ENCODE data around the gene MXD3.
"Not testable (repeated sequence)": the region's sequence is repeated elsewhere in the genome, so short reads cannot be mapped to it uniquely, and the experiment has no call there.

The MXD3 gene

GRCh38 chr5:177343000-177343399 is 31.3 kb upstream of the MXD3 start:
- DNase-seq, result not testable (repeated sequence)

- no peak for DNase-seq
These were observed 27.5 kb upstream of the MXD3 start for GRCh38 chr5:177339107-177339638.

- DNase-seq, result no peak
These were observed 26.8 kb upstream of the MXD3 start for GRCh38 chr5:177338251-177339106.

- no peak for DNase-seq
These were observed 25.2 kb upstream of the MXD3 start for GRCh38 chr5:177336603-177337494.

GRCh38 chr5:177336112-177336511 is 24.4 kb upstream of the MXD3 start:
- DNase-seq, result no peak

- DNase-seq, result no peak
These were observed 24.0 kb upstream of the MXD3 start for GRCh38 chr5:177335701-177336065.

GRCh38 chr5:177334781-177335700 is 23.3 kb upstream of the MXD3 start:
- DNase-seq, result no peak

GRCh38 chr5:177334155-177334551 is 22.5 kb upstream of the MXD3 start:
- DNase-seq, result no peak

- DNase-seq, result no peak
These were observed 21.9 kb upstream of the MXD3 start for GRCh38 chr5:177333420-177334154.

- DNase-seq, result no peak
These were observed 21.2 kb upstream of the MXD3 start for GRCh38 chr5:177332896-177333260.

GRCh38 chr5:177332031-177332895 is 20.6 kb upstream of the MXD3 start:
- DNase-seq, result no peak

GRCh38 chr5:177330991-177331842 is 19.5 kb upstream of the MXD3 start:
- no peak for DNase-seq

- DNase-seq, result no peak
These were observed 18.2 kb upstream of the MXD3 start for GRCh38 chr5:177329883-177330282.

GRCh38 chr5:177328545-177329231 is 17.0 kb upstream of the MXD3 start:
- no peak for DNase-seq

GRCh38 chr5:177327539-177328522 is 16.1 kb upstream of the MXD3 start:
- no peak for DNase-seq

GRCh38 chr5:177325868-177326381 is 14.2 kb upstream of the MXD3 start:
- DNase-seq, result no peak

- no peak for DNase-seq
These were observed 9.2 kb upstream of the MXD3 start for GRCh38 chr5:177320879-177321278.
